ENCODE results near the gene FAM13B. TPM values are rescaled to one million over a fixed set of nuclear protein-coding genes. Genes with fewer than 3 reads are reported as not detected.

Gene FAM13B
- total RNA-seq, 1 donor: 59.7 TPM

- no peak overlapping the region for H2AFZ ChIP-seq (ENCODE audit: low read length)
- H3K27me3 ChIP-seq (ENCODE audit: insufficient read depth, low read length): no peaks in the 10 kb centered on the region
- H3K4me1 ChIP-seq (ENCODE audit: insufficient read depth, low read length): peaks cover 19% of the 10 kb centered on the region
- peaks cover 30% of the 10 kb centered on the region for H4K20me1 ChIP-seq (ENCODE audit: insufficient read depth, low read length)
- no peak overlapping the region for H3K4me2 ChIP-seq (ENCODE audit: insufficient read depth, low read length)
- no peak overlapping the region for H3K4me3 ChIP-seq (ENCODE audit: insufficient read depth, low read length)
- peaks cover 81% of the 10 kb centered on the region for H3K79me2 ChIP-seq (ENCODE audit: insufficient read depth, low read length)
- H3K36me3 ChIP-seq (ENCODE audit: insufficient read depth, low read length): peaks cover 38% of the 10 kb centered on the region
- H3K27ac ChIP-seq (ENCODE audit: low read depth, low read length): no peak overlapping the region
- no peaks in the 10 kb centered on the region for H3K9me3 ChIP-seq (ENCODE audit: low read depth, low read length)
- no peak for TF ChIP-seq CTCF (IDR thresholded peaks at IDR 0.05; ENCODE audit: extremely low read depth, low read depth, low read length)
- DNase-seq (ENCODE audit: insufficient read length, low spot score, missing footprints): no peak
Observed at GRCh38 chr5:138018849-138019248, 14.0 kb downstream of the FAM13B start.

- Histone ChIP-seq H3K4me2 (ENCODE audit: insufficient read depth, low read length) (no peak overlapping the region), H3K4me3 (ENCODE audit: insufficient read depth, low read length) (no peak overlapping the region), H3K36me3 (ENCODE audit: insufficient read depth, low read length) (peaks cover 38% of the 10 kb centered on the region), H3K27ac (ENCODE audit: low read depth, low read length) (no peak overlapping the region), H3K79me2 (ENCODE audit: insufficient read depth, low read length) (peaks cover 65% of the 10 kb centered on the region), H3K9me3 (ENCODE audit: low read depth, low read length) (no peaks in the 10 kb centered on the region), H3K4me1 (ENCODE audit: insufficient read depth, low read length) (peaks cover 21% of the 10 kb centered on the region), H4K20me1 (ENCODE audit: insufficient read depth, low read length) (peaks cover 32% of the 10 kb centered on the region), H2AFZ (ENCODE audit: low read length) (no peak overlapping the region), H3K27me3 (ENCODE audit: insufficient read depth, low read length) (no peaks in the 10 kb centered on the region)
- DNase-seq (ENCODE audit: insufficient read length, low spot score, missing footprints): no peak
- no peak for TF ChIP-seq CTCF (IDR thresholded peaks at IDR 0.05; ENCODE audit: extremely low read depth, low read depth, low read length)
Observed at GRCh38 chr5:138015916-138016315, 17.0 kb downstream of the FAM13B start.

- Histone ChIP-seq H3K9me3 (ENCODE audit: low read depth, low read length) (no peaks in the 10 kb centered on the region), H3K79me2 (ENCODE audit: insufficient read depth, low read length) (peaks cover 38% of the 10 kb centered on the region), H3K27me3 (ENCODE audit: insufficient read depth, low read length) (no peaks in the 10 kb centered on the region), H3K4me3 (ENCODE audit: insufficient read depth, low read length) (no peak overlapping the region), H4K20me1 (ENCODE audit: insufficient read depth, low read length) (peaks cover 29% of the 10 kb centered on the region), H3K27ac (ENCODE audit: low read depth, low read length) (no peak overlapping the region), H3K4me1 (ENCODE audit: insufficient read depth, low read length) (peaks cover 21% of the 10 kb centered on the region), H3K4me2 (ENCODE audit: insufficient read depth, low read length) (no peak overlapping the region), H3K36me3 (ENCODE audit: insufficient read depth, low read length) (peaks cover 42% of the 10 kb centered on the region), H2AFZ (ENCODE audit: low read length) (no peak overlapping the region)
- TF ChIP-seq CTCF (IDR thresholded peaks at IDR 0.05; ENCODE audit: extremely low read depth, low read depth, low read length): no peak
- DNase-seq (ENCODE audit: insufficient read length, low spot score, missing footprints): no peak
Observed at GRCh38 chr5:138011991-138012390, 20.9 kb downstream of the FAM13B start.

GRCh38 chr5:138000102-138000723 lies 32.7 kb downstream of the FAM13B start:
- H3K4me3 ChIP-seq (ENCODE audit: insufficient read depth, low read length): no peak overlapping the region
- no peak overlapping the region for H2AFZ ChIP-seq (ENCODE audit: low read length)
- H3K27me3 ChIP-seq (ENCODE audit: insufficient read depth, low read length): no peaks in the 10 kb centered on the region
- peaks cover 20% of the 10 kb centered on the region for H3K4me1 ChIP-seq (ENCODE audit: insufficient read depth, low read length)
- no peaks in the 10 kb centered on the region for H4K20me1 ChIP-seq (ENCODE audit: insufficient read depth, low read length)
- peaks cover 54% of the 10 kb centered on the region for H3K79me2 ChIP-seq (ENCODE audit: insufficient read depth, low read length)
- peaks cover 18% of the 10 kb centered on the region for H3K36me3 ChIP-seq (ENCODE audit: insufficient read depth, low read length)
- no peak for DNase-seq (ENCODE audit: insufficient read length, low spot score, missing footprints)
- no peak overlapping the region for H3K4me2 ChIP-seq (ENCODE audit: insufficient read depth, low read length)
- no peak for TF ChIP-seq CTCF (IDR thresholded peaks at IDR 0.05; ENCODE audit: extremely low read depth, low read depth, low read length)
- no peaks in the 10 kb centered on the region for H3K9me3 ChIP-seq (ENCODE audit: low read depth, low read length)
- peak overlapping the region; percentile 59 for H3K27ac ChIP-seq (ENCODE audit: low read depth, low read length)

All from osteoblast (primary cell).